GM18873 (cell line): ENCODE results near the gene PNPLA7.
"Not testable (repeated sequence)": the region's sequence is repeated elsewhere in the genome, so short reads cannot be mapped to it uniquely, and the experiment has no call there.

ENCODE experiments used
- ATAC-seq: cut with Tn5 transposase; IDR thresholded peaks from one replicate; pipeline ENCODE4 v1.9.1; 2021; ENCODE audit warnings: mild to moderate bottlenecking, moderate library complexity, moderate number of reproducible peaks; ENCODE audit not compliant: unreplicated experiment, low FRiP score

Gene PNPLA7

GRCh38 chr9:137516144-137516917 lies 33.9 kb downstream of the PNPLA7 start:
- ATAC-seq = no peak

DNA sequence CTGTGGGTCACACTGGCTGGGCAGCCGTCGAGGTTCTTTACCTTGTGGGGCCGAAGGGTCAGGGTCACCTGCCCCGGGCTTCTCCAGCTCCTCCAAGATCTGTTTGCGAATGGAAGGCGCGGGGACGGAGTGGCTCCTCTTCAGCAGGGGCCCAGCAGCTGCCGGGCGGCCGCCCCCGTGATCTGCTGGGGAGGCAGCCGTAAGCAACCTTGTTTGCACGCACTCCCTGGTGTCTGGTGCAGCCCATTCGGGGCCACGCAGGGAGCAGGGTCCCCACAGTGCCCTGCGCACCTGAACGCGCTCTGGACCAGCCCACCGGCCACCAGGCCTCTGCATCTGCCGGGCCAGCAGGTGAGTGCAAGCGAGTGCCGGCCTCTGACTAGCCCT lies 34.9 kb downstream of the PNPLA7 start:
- ATAC-seq = no peak

DNA sequence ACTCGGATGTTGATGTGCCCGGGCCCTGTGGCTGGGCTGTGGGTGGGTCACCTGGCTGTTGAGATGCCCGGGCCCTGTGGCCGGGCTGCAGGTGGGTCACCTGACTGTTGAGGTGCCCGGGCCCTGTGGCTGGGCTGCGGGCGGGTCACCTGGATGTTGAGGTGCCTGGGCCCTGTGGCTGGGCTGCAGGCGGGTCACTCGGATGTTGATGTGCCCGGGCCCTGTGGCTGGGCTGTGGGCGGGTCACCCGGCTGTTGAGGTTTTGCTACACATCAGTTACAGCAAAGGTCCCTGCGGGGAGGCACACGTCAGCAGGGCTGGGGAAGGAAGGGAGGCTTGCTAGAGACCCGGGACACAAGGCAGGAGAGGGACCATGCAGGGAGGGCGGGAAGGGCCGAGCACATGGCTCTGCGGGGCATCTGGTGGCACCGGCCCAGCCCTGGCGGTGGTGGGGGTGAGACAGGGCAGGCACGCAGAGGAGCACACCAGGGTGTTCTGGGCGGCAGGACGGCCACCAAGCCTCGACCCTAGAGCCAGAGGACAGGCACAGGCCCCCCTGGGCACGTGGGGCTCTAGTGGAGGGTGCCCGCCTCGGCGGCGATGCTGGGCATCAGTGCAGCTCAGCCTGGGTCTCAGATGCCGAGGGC lies 35.4 kb downstream of the PNPLA7 start:
- ATAC-seq = no peak

GRCh38 chr9:137513801-137514570 lies 36.2 kb downstream of the PNPLA7 start:
- not testable (repeated sequence) for ATAC-seq

GRCh38 chr9:137513136-137513535 lies 37.1 kb downstream of the PNPLA7 start:
- not testable (repeated sequence) for ATAC-seq

DNA sequence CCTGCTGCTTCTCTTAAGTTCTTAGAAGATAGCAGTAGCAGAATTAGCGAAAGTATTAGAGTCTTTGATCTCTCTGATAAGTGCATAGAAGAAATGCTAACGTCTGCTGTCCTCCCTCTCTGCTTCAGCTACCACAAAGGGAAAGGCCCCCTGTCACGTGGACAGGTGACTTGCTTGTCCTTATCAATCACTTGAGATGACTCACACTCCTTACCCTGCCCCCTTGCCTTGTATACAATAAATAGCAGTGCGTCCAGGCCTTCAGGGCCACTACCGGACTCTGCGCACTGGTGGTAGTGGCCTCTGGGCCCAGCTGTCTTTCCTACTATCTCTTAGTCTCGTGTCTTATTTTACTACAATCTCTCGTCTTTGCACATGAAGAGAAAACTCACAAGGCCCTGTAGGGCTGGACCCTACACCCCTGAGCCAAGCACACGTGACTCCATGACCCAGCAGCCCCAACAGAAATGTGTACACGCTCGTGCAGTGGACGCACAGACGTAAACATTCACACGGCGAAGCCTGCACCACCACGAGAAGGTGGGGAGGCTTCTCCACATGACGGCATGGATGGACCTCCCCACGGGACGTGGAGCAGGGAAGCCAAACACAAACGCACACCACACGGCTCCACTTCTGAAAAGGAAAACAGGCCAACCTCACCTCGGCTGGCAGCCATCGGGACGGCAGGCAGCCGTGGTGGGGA lies 38.3 kb downstream of the PNPLA7 start:
- no peak for ATAC-seq

DNA sequence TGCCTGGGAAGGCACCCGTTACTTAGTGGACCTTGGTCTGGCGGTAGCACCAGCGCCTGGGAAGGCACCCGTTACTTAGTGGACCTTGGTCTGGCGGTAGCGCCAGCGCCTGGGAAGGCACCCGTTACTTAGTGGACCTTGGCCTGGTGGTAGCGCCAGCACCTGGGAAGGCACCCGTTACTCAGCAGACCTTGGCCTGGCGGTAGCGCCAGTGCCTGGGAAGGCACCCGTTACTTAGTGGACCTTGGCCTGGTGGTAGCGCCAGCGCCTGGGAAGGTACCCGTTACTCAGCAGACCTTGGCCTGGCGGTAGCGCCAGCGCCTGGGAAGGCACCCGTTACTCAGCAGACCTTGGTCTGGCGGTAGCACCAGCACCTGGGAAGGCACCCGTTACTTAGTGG lies 39.1 kb downstream of the PNPLA7 start:
- not testable (repeated sequence) for ATAC-seq

DNA sequence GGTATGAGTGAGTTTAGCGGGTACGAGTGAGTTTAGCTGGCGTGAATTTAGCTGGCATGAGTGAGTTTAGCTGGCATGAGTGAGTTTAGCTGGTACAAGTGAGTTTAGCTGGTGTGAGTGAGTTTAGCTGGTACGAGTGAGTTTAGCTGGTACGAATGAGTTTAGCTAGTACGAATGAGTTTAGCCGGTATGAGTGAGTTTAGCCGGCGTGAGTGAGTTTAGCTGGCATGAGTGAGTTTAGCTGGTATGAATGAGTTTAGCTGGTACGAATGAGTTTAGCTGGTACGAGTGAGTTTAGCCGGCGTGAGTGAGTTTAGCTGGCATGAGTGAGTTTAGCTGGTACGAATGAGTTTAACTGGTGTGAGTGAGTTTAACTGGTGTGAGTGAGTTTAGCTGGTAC lies 41.0 kb downstream of the PNPLA7 start:
- no peak for ATAC-seq

GRCh38 chr9:137506702-137507171 lies 43.5 kb downstream of the PNPLA7 start:
- ATAC-seq = no peak

DNA sequence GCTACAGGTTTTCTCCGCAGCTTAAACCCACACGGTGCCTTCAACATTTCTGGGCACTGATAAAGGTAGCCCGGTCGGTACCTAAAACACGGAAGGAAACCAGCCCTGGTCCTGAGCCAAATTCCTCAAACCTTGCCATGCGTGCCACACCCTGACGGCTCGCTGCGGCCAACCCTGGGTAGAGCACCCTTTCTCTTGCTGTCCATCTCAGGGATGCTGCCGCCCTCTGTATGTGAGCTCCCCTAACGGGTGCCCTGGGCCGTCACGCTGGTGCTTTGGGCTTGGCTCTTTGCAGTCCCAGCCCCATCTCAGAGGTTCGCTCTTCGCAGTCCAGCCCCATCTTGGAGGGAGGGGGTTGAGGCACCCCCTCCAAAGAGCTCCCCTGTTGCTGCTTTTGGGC lies 43.9 kb downstream of the PNPLA7 start:
- no peak for ATAC-seq

GRCh38 chr9:137505421-137506140 lies 44.6 kb downstream of the PNPLA7 start:
- ATAC-seq = no peak

- no peak for ATAC-seq
Observed at GRCh38 chr9:137504432-137504777, 45.8 kb downstream of the PNPLA7 start.

DNA sequence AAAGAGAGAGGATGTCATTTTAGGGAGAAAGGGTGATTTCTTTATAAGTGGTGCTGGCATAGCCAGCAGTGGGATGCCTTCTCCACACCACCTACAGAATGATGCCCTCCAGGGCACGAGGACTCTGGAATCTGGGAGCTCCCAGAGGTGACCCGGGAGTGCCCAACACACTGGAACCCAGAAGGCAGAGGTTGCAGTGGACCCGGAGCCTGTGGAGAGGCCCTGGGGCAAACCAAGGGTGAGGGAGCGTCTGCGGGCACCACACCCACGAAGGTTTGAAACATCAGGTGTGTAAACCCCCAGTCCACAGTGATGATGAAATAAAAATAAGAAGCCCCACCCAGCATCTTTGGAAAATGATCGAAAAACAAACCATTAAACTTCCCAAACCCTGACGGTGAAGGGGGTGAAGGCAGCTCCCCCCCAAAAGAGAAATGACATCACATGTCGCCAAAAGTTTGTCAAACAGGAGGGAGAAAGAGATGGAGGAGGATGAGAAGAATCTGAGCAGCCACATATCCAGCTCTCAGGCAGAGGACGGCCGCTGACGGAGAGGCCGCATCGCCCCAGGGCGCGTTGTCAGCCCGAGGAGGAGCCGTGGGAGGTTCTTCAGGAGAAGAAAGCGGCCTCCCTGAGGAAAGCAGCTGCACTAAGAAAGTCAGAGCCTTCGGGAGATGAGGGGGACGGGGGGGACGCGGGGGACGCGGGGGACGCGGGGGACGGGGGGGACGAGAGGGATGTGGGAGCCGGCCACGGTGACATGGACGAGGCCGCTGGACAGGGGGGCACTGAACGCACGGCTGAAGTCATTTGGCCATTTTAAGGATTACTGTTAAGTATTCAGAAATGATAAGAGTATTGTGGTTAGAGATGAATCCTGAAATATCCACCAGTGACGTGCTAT lies 47.9 kb downstream of the PNPLA7 start:
- ATAC-seq = no peak

DNA sequence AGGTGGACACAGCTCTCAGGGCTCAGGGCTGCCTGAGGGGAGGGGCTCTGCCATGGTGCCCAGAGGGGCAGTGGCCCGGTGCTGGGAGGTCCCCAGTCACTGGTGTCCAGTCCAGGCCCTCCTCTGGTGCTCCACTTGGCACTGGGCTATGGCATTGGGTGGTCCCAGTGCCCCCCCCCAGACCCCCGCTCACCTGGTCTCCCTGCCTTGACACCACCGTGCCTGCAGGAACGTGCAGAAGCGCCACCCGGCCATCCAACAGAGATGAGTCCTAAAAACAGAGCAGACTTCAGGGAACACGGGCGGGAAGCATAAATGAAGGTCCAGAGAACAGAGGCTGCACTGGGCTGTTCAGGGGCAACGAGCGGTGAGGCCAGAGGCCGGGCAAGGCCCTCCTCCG lies 48.7 kb downstream of the PNPLA7 start:
- ATAC-seq = no peak

GRCh38 chr9:137500666-137501397 lies 49.4 kb downstream of the PNPLA7 start:
- ATAC-seq = no peak

DNA sequence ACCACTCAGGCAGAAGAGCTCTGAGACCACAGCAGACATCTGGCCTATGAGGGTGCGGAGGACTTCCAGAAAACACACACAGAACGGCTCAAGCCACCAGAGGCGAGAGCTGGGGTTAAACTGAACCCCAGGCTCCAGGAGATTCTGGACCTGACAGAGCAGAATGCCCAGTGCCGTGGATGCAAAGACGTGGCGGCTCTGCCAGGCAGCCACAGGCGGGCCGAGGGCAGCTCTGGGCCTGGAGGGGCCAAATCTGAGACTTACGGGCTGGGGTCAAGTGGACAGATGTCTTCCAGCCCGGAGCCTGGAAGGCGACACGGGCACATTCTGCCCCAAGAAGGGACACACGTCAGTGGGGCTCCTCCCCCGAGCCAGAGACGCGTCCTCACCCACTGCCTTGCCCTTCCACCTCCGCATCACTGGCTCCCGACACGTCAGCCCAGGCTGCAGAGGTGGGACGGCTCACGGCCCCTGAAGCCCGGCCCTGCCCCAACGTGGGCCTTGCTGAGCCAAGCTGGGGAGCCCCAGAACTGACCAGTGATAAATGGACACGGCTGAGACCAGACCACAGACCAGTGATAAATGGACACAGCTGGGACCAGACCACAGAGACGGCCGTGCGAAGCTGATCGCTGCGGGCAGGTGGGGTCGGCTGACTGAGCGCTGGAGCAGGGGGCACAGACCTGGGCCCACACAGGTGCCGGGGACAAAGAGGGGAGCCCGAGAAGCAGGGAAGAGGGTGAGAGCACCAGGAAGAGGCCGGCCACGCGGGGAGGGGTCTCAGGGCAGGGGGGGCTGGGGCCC lies 50.1 kb downstream of the PNPLA7 start:
- ATAC-seq = no peak

- no peak for ATAC-seq
Observed at GRCh38 chr9:137499416-137499815, 50.8 kb downstream of the PNPLA7 start.

DNA sequence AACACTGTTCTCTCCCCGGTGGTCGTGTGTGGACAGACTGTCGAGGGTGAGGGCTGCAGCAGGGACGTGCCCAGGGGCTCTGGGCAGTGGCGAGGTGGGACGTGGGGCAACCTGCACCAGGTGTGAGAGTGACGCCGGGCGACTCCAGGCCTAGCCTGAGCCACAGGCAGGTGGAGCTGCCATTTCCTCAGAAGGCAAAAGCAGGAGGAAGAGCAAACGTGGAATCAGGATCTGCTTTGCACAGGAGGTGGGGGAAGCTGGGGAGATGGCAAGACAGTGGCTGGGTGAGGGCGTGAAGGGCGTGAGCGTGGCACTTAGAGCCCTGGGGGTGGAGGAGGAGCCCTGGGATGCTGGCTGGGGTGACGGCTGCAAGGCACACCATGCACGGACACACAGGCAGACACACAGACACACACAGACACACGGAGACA lies 51.5 kb downstream of the PNPLA7 start:
- no peak for ATAC-seq
